ENCODE results near the gene LUC7L2. TPM values are rescaled to one million over a fixed set of nuclear protein-coding genes. Genes with fewer than 3 reads are reported as not detected.

Gene LUC7L2
- total RNA-seq, 1 experiment from 2014 or later, result 94.4 TPM

DNA sequence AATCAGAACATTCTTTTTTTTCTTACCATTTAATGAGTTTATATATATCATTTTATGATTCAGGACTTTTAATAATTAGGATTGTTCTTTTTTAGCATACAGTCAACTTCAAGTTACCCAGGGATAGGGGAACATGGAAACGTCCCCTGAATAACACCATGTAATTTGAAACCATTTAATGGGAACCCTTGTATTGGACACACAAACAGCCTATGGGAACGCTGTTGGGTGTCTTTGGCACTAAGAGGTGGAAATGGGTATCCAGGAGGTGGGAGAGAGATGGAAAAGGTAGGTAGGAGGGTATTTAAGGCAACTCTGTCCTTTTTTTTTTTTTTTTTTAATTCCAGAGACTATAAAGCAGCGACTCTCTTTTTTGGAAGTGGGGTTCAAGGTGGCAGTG lies 2.6 kb downstream of the LUC7L2 start (continued):
- TF ChIP-seq, protein P1, sequence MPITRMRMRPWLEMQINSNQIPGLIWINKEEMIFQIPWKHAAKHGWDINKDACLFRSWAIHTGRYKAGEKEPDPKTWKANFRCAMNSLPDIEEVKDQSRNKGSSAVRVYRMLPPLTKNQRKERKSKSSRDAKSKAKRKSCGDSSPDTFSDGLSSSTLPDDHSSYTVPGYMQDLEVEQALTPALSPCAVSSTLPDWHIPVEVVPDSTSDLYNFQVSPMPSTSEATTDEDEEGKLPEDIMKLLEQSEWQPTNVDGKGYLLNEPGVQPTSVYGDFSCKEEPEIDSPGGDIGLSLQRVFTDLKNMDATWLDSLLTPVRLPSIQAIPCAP (CRISPR knock-in tag; IDR thresholded peaks at IDR 0.05), result no peak
- TF ChIP-seq, protein P2, sequence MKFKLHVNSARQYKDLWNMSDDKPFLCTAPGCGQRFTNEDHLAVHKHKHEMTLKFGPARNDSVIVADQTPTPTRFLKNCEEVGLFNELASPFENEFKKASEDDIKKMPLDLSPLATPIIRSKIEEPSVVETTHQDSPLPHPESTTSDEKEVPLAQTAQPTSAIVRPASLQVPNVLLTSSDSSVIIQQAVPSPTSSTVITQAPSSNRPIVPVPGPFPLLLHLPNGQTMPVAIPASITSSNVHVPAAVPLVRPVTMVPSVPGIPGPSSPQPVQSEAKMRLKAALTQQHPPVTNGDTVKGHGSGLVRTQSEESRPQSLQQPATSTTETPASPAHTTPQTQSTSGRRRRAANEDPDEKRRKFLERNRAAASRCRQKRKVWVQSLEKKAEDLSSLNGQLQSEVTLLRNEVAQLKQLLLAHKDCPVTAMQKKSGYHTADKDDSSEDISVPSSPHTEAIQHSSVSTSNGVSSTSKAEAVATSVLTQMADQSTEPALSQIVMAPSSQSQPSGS (CRISPR knock-in tag; IDR thresholded peaks at IDR 0.05; ENCODE audit: borderline replicate concordance, low read depth), result no peak
- TF ChIP-seq SP1 (CRISPR knock-in tag; conservative IDR thresholded peaks at IDR 0.05), result no peak
- TF ChIP-seq, protein P3, sequence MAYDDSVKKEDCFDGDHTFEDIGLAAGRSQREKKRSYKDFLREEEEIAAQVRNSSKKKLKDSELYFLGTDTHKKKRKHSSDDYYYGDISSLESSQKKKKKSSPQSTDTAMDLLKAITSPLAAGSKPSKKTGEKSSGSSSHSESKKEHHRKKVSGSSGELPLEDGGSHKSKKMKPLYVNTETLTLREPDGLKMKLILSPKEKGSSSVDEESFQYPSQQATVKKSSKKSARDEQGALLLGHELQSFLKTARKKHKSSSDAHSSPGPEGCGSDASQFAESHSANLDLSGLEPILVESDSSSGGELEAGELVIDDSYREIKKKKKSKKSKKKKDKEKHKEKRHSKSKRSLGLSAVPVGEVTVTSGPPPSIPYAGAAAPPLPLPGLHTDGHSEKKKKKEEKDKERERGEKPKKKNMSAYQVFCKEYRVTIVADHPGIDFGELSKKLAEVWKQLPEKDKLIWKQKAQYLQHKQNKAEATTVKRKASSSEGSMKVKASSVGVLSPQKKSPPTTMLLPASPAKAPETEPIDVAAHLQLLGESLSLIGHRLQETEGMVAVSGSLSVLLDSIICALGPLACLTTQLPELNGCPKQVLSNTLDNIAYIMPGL (CRISPR knock-in tag; IDR thresholded peaks at IDR 0.05), result no peak

DNA sequence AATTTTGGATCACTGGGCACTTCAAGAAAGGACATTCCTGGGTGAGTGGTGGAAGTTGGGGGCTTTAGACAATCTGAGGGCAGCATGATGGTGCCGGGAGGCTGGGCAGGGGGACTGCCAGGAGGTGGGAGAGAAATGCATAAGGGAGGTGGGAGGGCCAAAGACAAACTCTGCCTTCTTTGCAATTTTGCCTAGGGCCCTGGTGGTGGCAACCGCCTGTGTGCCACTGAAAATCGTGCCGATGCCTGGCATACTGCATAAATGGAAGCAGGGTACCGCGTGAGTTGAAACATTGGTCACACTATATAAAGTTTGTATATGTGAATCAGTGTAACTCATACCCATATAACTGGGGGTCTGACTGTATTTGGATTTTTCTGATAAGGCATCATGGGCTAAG lies 3.3 kb downstream of the LUC7L2 start:
- Mint-ChIP-seq H3K9me3 (no peaks in the 10 kb centered on the region), H3K27me3 (ENCODE audit: low read depth) (no peaks in the 10 kb centered on the region), H3K4me1 (peaks cover 32% of the 10 kb centered on the region), H3K36me3 (peaks cover 10% of the 10 kb centered on the region), H3K4me3 (peak overlapping the region; percentile 81), H3K27ac (peak overlapping the region; percentile 8)
- DNase-seq (ENCODE audit: low spot score) (no peak), ATAC-seq (no peak)
- ChIA-PET POLR2A (no interaction called here), CTCF (no interaction called here)
- TF ChIP-seq, protein P4, sequence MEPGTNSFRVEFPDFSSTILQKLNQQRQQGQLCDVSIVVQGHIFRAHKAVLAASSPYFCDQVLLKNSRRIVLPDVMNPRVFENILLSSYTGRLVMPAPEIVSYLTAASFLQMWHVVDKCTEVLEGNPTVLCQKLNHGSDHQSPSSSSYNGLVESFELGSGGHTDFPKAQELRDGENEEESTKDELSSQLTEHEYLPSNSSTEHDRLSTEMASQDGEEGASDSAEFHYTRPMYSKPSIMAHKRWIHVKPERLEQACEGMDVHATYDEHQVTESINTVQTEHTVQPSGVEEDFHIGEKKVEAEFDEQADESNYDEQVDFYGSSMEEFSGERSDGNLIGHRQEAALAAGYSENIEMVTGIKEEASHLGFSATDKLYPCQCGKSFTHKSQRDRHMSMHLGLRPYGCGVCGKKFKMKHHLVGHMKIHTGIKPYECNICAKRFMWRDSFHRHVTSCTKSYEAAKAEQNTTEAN (CRISPR knock-in tag; IDR thresholded peaks at IDR 0.05), result no peak
- TF ChIP-seq, protein P5, sequence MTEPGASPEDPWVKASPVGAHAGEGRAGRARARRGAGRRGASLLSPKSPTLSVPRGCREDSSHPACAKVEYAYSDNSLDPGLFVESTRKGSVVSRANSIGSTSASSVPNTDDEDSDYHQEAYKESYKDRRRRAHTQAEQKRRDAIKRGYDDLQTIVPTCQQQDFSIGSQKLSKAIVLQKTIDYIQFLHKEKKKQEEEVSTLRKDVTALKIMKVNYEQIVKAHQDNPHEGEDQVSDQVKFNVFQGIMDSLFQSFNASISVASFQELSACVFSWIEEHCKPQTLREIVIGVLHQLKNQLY (CRISPR knock-in tag; IDR thresholded peaks at IDR 0.05), result no peak
- TF ChIP-seq NFATC4 (CRISPR knock-in tag; IDR thresholded peaks at IDR 0.05), result no peak
- TF ChIP-seq ZNF423 (CRISPR knock-in tag; IDR thresholded peaks at IDR 0.05), result no peak
- TF ChIP-seq, protein P6, sequence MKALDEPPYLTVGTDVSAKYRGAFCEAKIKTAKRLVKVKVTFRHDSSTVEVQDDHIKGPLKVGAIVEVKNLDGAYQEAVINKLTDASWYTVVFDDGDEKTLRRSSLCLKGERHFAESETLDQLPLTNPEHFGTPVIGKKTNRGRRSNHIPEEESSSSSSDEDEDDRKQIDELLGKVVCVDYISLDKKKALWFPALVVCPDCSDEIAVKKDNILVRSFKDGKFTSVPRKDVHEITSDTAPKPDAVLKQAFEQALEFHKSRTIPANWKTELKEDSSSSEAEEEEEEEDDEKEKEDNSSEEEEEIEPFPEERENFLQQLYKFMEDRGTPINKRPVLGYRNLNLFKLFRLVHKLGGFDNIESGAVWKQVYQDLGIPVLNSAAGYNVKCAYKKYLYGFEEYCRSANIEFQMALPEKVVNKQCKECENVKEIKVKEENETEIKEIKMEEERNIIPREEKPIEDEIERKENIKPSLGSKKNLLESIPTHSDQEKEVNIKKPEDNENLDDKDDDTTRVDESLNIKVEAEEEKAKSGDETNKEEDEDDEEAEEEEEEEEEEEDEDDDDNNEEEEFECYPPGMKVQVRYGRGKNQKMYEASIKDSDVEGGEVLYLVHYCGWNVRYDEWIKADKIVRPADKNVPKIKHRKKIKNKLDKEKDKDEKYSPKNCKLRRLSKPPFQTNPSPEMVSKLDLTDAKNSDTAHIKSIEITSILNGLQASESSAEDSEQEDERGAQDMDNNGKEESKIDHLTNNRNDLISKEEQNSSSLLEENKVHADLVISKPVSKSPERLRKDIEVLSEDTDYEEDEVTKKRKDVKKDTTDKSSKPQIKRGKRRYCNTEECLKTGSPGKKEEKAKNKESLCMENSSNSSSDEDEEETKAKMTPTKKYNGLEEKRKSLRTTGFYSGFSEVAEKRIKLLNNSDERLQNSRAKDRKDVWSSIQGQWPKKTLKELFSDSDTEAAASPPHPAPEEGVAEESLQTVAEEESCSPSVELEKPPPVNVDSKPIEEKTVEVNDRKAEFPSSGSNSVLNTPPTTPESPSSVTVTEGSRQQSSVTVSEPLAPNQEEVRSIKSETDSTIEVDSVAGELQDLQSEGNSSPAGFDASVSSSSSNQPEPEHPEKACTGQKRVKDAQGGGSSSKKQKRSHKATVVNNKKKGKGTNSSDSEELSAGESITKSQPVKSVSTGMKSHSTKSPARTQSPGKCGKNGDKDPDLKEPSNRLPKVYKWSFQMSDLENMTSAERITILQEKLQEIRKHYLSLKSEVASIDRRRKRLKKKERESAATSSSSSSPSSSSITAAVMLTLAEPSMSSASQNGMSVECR (CRISPR knock-in tag; IDR thresholded peaks at IDR 0.05; ENCODE audit: borderline replicate concordance), result no peak
- no peak for TF ChIP-seq GRHL2 (CRISPR knock-in tag; IDR thresholded peaks at IDR 0.05; ENCODE audit: insufficient replicate concordance, severe bottlenecking)
- TF ChIP-seq ZNF263 (CRISPR knock-in tag; IDR thresholded peaks at IDR 0.05; ENCODE audit: low read depth), result no peak
- TF ChIP-seq, protein P7, sequence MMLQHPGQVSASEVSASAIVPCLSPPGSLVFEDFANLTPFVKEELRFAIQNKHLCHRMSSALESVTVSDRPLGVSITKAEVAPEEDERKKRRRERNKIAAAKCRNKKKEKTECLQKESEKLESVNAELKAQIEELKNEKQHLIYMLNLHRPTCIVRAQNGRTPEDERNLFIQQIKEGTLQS (CRISPR knock-in tag; conservative IDR thresholded peaks at IDR 0.05), result no peak
- TF ChIP-seq, protein P8, sequence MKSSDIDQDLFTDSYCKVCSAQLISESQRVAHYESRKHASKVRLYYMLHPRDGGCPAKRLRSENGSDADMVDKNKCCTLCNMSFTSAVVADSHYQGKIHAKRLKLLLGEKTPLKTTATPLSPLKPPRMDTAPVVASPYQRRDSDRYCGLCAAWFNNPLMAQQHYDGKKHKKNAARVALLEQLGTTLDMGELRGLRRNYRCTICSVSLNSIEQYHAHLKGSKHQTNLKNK (CRISPR knock-in tag; IDR thresholded peaks at IDR 0.05), result no peak
- TF ChIP-seq OVOL2 (CRISPR knock-in tag; IDR thresholded peaks at IDR 0.05; ENCODE audit: borderline replicate concordance), result no peak
- TF ChIP-seq, protein P9, sequence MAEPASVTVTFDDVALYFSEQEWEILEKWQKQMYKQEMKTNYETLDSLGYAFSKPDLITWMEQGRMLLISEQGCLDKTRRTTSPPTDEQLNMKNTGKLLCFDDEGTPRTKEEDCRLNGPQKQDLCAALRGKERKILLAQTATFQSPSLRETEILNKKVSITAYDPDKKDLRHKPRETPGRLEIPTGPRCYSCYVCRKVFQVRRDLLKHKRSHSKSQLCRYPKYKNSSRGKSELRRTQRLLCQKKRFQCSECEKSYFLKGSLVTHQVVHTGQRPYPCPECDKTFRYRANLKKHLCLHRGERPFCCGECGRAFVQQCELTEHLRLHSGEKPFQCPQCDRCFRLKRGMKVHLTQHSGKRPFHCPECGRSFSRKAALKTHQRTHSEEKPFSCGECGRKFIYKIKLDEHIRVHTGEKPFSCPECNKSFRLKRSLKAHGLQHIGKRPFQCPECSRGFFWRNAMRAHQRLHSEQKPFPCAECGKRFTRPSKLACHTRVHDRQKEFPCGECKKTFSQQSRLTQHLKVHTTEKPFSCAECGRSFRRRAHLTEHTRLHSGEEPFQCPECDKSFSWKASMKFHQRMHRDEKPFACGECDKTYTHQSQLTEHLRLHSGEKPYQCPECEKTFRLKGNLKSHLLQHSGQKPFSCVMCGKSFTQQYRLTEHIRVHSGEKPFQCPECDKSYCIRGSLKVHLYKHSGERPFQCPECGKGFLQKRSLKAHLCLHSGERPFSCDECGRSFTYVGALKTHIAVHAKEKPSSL (CRISPR knock-in tag; conservative IDR thresholded peaks at IDR 0.05), result no peak
- TF ChIP-seq, protein P10, sequence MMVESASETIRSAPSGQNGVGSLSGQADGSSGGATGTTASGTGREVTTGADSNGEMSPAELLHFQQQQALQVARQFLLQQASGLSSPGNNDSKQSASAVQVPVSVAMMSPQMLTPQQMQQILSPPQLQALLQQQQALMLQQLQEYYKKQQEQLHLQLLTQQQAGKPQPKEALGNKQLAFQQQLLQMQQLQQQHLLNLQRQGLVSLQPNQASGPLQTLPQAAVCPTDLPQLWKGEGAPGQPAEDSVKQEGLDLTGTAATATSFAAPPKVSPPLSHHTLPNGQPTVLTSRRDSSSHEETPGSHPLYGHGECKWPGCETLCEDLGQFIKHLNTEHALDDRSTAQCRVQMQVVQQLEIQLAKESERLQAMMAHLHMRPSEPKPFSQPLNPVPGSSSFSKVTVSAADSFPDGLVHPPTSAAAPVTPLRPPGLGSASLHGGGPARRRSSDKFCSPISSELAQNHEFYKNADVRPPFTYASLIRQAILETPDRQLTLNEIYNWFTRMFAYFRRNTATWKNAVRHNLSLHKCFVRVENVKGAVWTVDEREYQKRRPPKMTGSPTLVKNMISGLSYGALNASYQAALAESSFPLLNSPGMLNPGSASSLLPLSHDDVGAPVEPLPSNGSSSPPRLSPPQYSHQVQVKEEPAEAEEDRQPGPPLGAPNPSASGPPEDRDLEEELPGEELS (CRISPR knock-in tag; IDR thresholded peaks at IDR 0.05), result no peak
- no peak for TF ChIP-seq NR3C1 (CRISPR knock-in tag; conservative IDR thresholded peaks at IDR 0.05; ENCODE audit: low read depth)
- no peak for TF ChIP-seq ZNF138 (CRISPR knock-in tag; conservative IDR thresholded peaks at IDR 0.05)
- TF ChIP-seq, protein P2 (CRISPR knock-in tag; IDR thresholded peaks at IDR 0.05; ENCODE audit: borderline replicate concordance, low read depth), result no peak
